ENCODE data around the gene MST1. TPM values are rescaled to one million over a fixed set of nuclear protein-coding genes. Genes with fewer than 3 reads are reported as not detected.
A peak's percentile ranks its signal among the peaks of the same experiment; 100 is the strongest.

MST1 gene
- total and polyA plus RNA-seq, 12 donors, result 7.5 to 241 (median 48.4) TPM

DNA sequence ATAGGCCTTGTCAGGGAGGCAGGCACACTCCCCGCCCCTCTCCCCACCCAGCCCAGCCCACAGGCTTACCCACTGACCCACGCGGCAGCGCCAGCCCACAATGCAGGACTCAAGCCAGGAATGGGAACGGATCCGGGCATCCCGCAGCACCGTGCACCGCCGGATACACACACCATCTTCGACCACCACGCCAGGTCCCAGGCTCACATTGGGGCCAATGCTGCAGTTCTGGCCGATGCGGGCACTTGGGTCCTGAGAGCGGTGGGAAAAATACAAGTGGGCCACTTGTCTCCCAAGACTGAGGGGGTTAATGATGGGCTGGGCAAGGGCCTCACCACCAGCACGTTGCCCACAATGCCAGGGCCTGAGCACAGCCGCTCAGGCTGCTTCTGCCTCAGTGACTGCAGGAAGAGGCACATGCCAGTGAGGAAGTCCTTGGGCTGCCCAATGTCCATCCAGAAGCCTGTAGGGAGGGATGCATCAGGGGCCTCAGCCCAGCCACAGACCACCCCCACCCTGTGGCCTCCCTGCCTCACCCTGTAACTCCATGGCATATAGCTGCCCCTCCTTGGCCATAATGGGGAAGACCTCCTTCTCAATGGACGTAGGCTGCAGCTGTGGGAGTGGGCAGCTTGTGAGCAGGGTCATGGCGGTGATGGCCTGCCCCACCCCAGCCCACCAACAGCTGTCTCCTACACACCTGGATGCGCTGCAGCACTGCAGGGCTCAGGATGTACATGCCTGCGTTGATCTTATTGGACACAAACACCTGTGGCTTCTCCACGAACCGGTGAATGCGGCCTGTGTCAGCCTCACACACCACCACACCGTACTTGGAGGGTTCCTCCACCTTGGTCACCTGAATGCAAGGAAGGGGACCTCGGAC, 32.9 kb upstream of the MST1 start:
- H3K36me3 ChIP-seq (replicated peaks in 1 of 2), result peaks cover 0 to 36% of the 10 kb centered on the region in 2 donors
- no peaks in the 10 kb centered on the region for H3K27me3 ChIP-seq
- no peaks in the 10 kb centered on the region for H3K9me3 ChIP-seq (replicated peaks in 1 of 3)
- DNase-seq, result peak in 1 of 7 donors; percentile 21
- peak overlapping the region in 2 of 5 donors; percentile 97 to 99 for H3K27ac ChIP-seq
- 82 to 89% (median 85%) methylated on average over 5 to 26 of the region's 26 CpGs for WGBS, 4 donors
- no peak for TF ChIP-seq POLR2A (IDR thresholded peaks at IDR 0.05)
- TF ChIP-seq, protein P1, sequence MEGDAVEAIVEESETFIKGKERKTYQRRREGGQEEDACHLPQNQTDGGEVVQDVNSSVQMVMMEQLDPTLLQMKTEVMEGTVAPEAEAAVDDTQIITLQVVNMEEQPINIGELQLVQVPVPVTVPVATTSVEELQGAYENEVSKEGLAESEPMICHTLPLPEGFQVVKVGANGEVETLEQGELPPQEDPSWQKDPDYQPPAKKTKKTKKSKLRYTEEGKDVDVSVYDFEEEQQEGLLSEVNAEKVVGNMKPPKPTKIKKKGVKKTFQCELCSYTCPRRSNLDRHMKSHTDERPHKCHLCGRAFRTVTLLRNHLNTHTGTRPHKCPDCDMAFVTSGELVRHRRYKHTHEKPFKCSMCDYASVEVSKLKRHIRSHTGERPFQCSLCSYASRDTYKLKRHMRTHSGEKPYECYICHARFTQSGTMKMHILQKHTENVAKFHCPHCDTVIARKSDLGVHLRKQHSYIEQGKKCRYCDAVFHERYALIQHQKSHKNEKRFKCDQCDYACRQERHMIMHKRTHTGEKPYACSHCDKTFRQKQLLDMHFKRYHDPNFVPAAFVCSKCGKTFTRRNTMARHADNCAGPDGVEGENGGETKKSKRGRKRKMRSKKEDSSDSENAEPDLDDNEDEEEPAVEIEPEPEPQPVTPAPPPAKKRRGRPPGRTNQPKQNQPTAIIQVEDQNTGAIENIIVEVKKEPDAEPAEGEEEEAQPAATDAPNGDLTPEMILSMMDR (IDR thresholded peaks at IDR 0.05), result no peak
- H3K4me1 ChIP-seq (replicated peaks in 1 of 2), result peaks cover 14 to 32% of the 10 kb centered on the region in 2 donors
- intact Hi-C loops (cut with DNase I), result no loop called here
- peak overlapping the region in 1 of 4 donors; percentile 95 for H3K4me3 ChIP-seq

DNA sequence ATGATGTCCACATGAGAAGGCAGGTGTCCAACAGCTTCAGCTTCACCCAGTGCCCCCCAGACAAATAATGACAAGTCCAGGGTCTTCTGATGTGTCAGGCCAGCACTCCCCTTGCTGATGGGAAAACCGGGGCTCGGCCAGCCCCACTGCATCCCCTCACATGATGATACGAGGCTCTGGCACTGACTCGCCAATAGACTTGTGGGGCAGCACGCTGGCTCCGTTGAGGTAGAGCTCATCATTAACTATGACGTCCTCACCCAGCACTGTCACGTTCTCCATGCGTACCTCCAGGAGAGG, 32.3 kb upstream of the MST1 start:
- H3K4me1 ChIP-seq (replicated peaks in 1 of 2), result peaks cover 14 to 32% of the 10 kb centered on the region in 2 donors
- TF ChIP-seq, protein P1 (IDR thresholded peaks at IDR 0.05), result no peak
- TF ChIP-seq POLR2A (IDR thresholded peaks at IDR 0.05), result no peak
- H3K4me3 ChIP-seq, result no peak overlapping the region
- no peaks in the 10 kb centered on the region for H3K27me3 ChIP-seq
- no peak overlapping the region for H3K27ac ChIP-seq
- intact Hi-C loops (cut with DNase I), result no loop called here
- no peaks in the 10 kb centered on the region for H3K9me3 ChIP-seq (replicated peaks in 1 of 3)
- peaks cover 0 to 30% of the 10 kb centered on the region in 2 donors for H3K36me3 ChIP-seq (replicated peaks in 1 of 2)
- 74 to 100% (median 78%) methylated on average over 1 to 9 of the region's 9 CpGs; no CpG with 5 or more reads in 1 of the 4 donors for WGBS, 4 donors
- peak in 1 of 7 donors; percentile 16 for DNase-seq

DNA sequence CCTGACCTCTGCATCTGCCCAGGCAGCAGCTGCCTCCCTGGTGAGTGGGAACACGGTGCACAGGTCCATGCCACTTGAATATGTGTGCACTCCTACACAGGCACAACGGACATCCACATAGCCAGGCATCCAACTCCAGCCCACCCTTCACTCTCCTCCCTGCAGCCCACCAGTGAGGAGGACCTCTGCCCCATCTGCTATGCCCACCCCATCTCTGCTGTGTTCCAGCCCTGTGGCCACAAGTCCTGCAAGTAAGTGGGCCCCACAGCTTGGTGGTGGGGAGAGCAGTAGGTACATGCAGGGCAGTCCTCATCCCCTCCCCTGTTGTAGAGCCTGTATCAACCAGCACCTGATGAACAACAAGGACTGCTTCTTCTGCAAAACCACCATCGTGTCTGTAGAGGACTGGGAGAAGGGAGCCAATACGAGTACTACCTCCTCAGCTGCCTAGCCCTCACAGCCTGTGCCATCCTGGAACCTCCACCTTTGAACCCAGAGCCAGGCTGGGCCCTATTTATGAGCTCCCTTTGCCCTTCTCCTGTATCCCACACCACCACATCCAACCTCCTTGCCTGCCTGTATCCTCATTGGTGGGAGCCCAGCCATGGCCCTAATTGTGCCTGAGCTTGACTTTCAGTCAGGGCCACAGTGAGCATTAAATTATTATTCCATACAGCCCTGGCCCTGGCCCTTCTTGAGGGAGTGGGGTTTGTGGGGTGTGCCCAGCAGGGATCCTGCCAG, 31.8 kb upstream of the MST1 start:
- H3K36me3 ChIP-seq (replicated peaks in 1 of 2), result peaks cover 0 to 26% of the 10 kb centered on the region in 2 donors
- peak in 1 of 2 donors; percentile 5 for TF ChIP-seq POLR2A (IDR thresholded peaks at IDR 0.05)
- TF ChIP-seq, protein P1 (IDR thresholded peaks at IDR 0.05), result no peak
- no peaks in the 10 kb centered on the region for H3K27me3 ChIP-seq
- DNase-seq, result peak in 1 of 7 donors; percentile 13
- 64 to 73% (median 67%) methylated on average over 4 of the region's 4 CpGs for WGBS, 4 donors
- intact Hi-C loops (cut with DNase I), result no loop called here
- H3K4me1 ChIP-seq (replicated peaks in 1 of 2), result peaks cover 14 to 32% of the 10 kb centered on the region in 2 donors
- no peak overlapping the region for H3K27ac ChIP-seq
- H3K4me3 ChIP-seq, result no peak overlapping the region
- no peaks in the 10 kb centered on the region for H3K9me3 ChIP-seq (replicated peaks in 1 of 3)

DNA sequence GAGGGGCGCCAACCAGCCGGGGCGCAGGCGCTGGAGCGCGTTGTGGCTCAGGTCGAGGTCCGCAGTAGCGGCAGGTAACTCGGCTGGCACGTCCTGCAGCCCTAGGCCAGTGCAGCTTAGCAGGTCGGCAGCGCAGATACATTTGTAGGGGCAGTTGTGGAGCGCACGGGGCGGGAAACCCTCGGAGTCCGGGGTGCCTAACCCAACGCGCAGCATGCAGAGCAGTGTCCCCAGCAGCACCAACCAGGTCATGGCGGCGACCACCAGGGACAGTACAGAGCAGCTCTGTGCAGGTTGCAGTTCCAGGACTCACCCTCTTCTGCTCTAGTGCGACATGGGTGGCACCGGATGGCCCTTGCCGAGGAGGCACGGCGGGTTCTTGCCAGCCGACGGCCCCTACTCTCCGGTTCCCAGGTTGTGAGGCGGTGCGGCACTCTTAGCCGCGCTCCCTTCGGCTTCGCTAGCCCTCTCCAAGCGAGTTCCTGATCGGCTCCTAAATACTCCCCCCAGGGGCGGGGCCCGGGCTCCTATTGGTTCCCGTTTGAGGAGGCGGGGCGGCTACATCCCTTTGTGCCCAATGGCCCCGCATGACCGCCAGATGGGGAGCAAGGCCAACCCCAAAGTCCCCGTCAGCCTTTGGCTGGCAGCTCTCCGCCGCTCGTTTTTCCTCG, 30.1 kb upstream of the MST1 start, which contains the start of gene AMIGO3:
Gene AMIGO3 (minus strand): TSS at position 471 of the 671 bp plus-strand sequence. CDS start 219 bp downstream, at position 252.
- Histone ChIP-seq H3K9me3 (replicated peaks in 1 of 3) (no peaks in the 10 kb centered on the region), H3K4me1 (replicated peaks in 1 of 2) (peaks cover 9 to 26% of the 10 kb centered on the region in 2 donors), H3K4me3 (peak within 1 kb of the TSS in 2 of 4 donors; percentile 9 to 47), H3K27me3 (no peaks in the 10 kb centered on the region), H3K27ac (peak within 1 kb of the TSS in 3 of 5 donors; percentile 34 to 74 (median 55)), H3K36me3 (replicated peaks in 1 of 2) (peaks cover 0 to 17% of the 10 kb centered on the region in 2 donors)
- WGBS, 4 donors, result 0 to 1% (median 0%) methylated on average over 2 to 50 of the region's 50 CpGs
- TF ChIP-seq, protein P1 (IDR thresholded peaks at IDR 0.05), result peak; percentile 34 to 84 (median 72)
- peak; percentile 39 to 87 for TF ChIP-seq POLR2A (IDR thresholded peaks at IDR 0.05)
- intact Hi-C loops (cut with DNase I), result no loop called here
- peak; percentile 95 to 99 (median 97) for DNase-seq

Measured in adrenal gland (tissue), 12 donors.